GM12865 (cell line): ENCODE measurements around the gene WNK2.

Source experiments
- DNase-seq: peaks from one replicate; pipeline ENCODE4 v3.0.0; 2010; ENCODE audit warnings: low read depth
- H3K4me3 ChIP-seq: 2 replicates; pipeline ENCODE4 v1.5.1; 2011; ENCODE audit warnings: mild to moderate bottlenecking, low read depth, low read length, control low read depth
- TF ChIP-seq, protein P1 (sequence below): IDR thresholded peaks from 2 replicates; pipeline ENCODE4 v1.5.1; 2011; ENCODE audit warnings: low read length, control low read depth, low read depth, inconsistent platforms; ENCODE audit not compliant: insufficient read depth; ENCODE audit errors: missing control alignments

The WNK2 gene

GRCh38 chr9:93212409-93212808 lies 28.5 kb downstream of the WNK2 start:
- H3K4me3 ChIP-seq: no peak overlapping the region
- TF ChIP-seq, protein P1, sequence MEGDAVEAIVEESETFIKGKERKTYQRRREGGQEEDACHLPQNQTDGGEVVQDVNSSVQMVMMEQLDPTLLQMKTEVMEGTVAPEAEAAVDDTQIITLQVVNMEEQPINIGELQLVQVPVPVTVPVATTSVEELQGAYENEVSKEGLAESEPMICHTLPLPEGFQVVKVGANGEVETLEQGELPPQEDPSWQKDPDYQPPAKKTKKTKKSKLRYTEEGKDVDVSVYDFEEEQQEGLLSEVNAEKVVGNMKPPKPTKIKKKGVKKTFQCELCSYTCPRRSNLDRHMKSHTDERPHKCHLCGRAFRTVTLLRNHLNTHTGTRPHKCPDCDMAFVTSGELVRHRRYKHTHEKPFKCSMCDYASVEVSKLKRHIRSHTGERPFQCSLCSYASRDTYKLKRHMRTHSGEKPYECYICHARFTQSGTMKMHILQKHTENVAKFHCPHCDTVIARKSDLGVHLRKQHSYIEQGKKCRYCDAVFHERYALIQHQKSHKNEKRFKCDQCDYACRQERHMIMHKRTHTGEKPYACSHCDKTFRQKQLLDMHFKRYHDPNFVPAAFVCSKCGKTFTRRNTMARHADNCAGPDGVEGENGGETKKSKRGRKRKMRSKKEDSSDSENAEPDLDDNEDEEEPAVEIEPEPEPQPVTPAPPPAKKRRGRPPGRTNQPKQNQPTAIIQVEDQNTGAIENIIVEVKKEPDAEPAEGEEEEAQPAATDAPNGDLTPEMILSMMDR: no peak
- DNase-seq: no peak

- no peak for DNase-seq
- H3K4me3 ChIP-seq: no peak overlapping the region
- TF ChIP-seq, protein P1: no peak
These were observed 32.1 kb downstream of the WNK2 start for GRCh38 chr9:93216073-93216365.

- TF ChIP-seq, protein P1: no peak
- no peak for DNase-seq
- H3K4me3 ChIP-seq: no peak overlapping the region
These were observed 33.8 kb downstream of the WNK2 start for GRCh38 chr9:93217706-93218105.

DNA sequence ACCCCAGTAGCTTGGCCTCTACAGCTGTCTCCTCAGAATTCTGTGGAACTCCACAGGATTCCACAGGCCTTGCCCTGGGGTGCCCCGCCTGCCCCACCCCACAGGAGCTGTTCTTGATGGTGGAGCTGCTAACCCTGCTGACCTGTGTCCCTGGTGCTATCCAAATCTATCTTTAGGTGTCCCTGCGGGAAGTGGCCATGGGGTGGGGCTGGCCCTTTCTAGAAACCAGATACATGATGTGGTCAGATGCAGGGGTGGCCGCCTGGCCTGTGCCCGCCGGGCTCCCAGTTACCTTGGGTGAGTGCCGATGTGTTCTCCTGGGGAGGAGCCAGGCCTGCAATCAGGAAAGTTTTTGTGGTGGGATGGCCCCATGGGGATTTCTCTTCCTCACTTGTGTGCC lies 34.2 kb downstream of the WNK2 start:
- H3K4me3 ChIP-seq: no peak overlapping the region
- TF ChIP-seq, protein P1: no peak
- no peak for DNase-seq

DNA sequence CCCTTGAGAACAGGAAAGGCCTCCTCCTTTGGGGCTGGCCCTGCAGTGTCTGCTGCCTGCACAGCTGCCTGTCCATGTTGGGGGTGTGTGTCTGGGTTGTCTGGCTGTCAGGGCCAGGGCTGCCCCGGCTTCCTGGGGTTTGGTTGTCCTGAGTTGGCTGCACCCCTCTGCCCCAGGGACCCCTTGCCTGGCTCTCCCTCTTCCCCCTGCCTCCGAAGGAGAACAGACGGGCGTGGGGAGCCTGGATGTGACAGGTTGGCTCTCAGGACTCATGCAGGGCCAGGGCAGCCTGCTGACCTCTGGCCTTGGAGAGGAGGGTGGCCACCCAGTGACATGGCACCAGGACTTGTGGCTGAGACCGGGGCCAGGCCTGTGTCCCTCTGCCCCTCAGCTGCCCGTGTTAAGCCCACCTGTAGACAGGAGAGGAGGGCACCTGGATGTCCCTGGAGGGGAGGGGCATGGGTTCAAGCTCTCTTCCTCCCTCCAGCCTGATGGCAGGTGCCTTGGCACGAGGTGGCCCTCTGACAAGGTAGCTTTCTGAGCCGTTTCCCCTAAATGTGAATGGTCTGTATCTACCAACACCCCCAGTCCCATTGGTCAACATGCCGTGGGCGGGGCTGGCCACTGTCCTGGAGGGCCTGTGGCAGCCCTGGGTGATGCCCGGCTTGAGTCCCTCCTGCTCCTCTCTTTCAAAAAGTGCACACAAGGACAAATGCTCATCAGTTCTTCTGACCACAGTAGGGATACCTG lies 34.9 kb downstream of the WNK2 start:
- H3K4me3 ChIP-seq: no peak overlapping the region
- no peak for DNase-seq
- TF ChIP-seq, protein P1: no peak

- DNase-seq: no peak
- no peak overlapping the region for H3K4me3 ChIP-seq
- TF ChIP-seq, protein P1: no peak
These were observed 35.8 kb downstream of the WNK2 start for GRCh38 chr9:93219692-93220091.

DNA sequence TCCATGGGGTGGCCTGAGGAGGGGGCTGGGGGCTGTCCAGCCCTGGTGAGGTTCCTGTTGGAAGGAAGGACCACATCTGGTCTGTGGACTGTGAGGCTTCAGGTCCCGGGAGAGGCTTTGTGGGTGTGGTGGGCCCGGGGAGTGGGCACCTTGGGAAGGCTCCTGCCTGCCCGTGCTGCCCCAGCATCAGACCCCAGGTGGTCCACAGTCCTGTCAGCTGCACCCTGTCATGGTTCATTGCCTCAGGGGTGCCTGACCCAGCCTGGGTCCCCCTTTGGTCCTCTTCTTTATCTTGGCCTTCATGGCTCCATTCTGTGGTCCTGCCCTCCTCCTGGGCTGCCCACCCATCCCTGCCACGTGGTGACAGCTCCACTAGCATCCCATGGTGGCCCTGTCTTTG lies 36.7 kb downstream of the WNK2 start:
- DNase-seq: no peak
- TF ChIP-seq, protein P1: no peak
- no peak overlapping the region for H3K4me3 ChIP-seq
